ENCODE data around the gene PCDHA6. TPM values are rescaled to one million over a fixed set of nuclear protein-coding genes. Genes with fewer than 3 reads are reported as not detected.
"Not testable (repeated sequence)": the region's sequence is repeated elsewhere in the genome, so short reads cannot be mapped to it uniquely, and the experiment has no call there.

Gene PCDHA6
- total RNA-seq, 4 donors from 2014 or later = 0.13 to 0.49 TPM; not detected in 2

DNA sequence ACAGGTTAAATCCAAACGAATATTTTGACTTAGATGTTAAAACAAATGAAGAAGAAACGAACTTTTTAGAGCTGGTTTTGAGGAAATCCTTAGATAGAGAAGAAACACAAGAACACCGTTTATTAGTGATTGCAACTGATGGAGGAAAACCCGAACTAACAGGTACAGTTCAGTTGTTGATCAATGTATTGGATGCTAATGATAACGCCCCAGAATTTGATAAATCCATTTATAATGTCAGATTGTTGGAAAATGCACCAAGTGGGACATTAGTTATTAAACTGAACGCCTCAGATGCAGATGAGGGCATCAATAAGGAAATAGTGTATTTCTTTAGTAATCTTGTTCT is 5.5 kb upstream of the PCDHA6 start:
- no peak for DNase-seq (ENCODE audit: low spot score in 2 of 2)
- no peak overlapping the region for H3K4me3 ChIP-seq (ENCODE audit: low read depth, poor library complexity, severe bottlenecking)
- WGBS, 2 donors = 25 to 26% methylated on average over 6 of the region's 6 CpGs
- TF ChIP-seq CTCF (IDR thresholded peaks at IDR 0.05) (no peak), POLR2A (IDR thresholded peaks at IDR 0.05) (no peak)
- intact Hi-C loops (cut with DNase I; ENCODE audit: low total_unique reads) = no loop called here

DNA sequence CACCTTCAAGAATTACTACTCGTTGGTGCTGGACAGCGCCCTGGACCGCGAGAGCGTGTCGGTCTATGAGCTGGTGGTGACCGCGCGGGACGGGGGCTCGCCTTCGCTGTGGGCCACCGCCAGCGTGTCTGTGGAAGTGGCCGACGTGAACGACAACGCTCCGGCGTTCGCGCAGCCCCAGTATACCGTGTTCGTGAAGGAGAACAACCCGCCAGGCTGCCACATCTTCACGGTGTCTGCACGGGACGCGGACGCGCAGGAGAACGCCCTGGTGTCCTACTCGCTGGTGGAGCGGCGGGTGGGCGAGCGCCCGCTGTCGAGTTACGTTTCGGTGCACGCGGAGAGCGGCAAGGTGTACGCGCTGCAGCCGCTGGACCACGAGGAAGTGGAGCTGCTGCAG is 4.8 kb upstream of the PCDHA6 start:
- intact Hi-C loops (cut with DNase I; ENCODE audit: low total_unique reads); DNase-seq (ENCODE audit: low spot score in 2 of 2); H3K4me3 ChIP-seq (ENCODE audit: low read depth, poor library complexity, severe bottlenecking): not testable (repeated sequence)
- 62 to 63% methylated on average over 38 to 47 of the region's 48 CpGs for WGBS, 2 donors

DNA sequence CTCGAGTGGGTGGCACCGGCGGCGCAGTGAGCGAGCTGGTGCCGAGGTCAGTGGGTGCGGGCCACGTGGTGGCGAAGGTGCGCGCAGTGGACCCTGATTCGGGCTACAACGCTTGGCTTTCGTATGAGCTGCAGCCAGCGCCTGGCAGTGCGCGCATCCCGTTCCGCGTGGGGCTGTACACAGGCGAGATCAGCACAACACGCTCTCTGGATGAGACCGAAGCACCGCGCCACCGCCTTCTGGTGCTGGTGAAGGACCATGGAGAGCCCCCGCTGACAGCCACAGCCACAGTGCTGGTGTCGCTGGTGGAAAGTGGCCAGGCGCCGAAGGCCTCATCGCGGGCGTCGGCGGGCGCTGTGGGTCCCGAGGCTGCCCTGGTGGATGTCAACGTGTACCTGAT is 4.3 kb upstream of the PCDHA6 start:
- no peak for DNase-seq (ENCODE audit: low spot score in 2 of 2)
- H3K4me3 ChIP-seq (ENCODE audit: low read depth, poor library complexity, severe bottlenecking) = no peak overlapping the region
- intact Hi-C loops (cut with DNase I; ENCODE audit: low total_unique reads) = no loop called here
- TF ChIP-seq POLR2A (IDR thresholded peaks at IDR 0.05) (no peak), CTCF (IDR thresholded peaks at IDR 0.05) (no peak)
- WGBS, 2 donors = 64 to 68% methylated on average over 5 to 32 of the region's 38 CpGs

DNA sequence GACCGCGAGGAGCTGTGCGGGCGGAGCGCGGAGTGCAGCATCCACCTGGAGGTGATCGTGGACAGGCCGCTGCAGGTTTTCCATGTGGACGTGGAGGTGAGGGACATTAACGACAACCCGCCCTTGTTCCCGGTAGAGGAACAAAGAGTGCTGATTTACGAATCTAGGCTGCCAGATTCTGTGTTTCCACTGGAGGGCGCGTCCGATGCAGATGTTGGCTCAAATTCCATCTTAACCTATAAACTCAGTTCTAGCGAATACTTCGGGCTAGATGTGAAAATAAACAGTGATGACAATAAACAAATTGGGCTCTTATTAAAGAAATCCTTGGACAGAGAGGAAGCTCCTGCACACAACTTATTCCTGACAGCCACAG is 590 bp downstream of the PCDHA6 start:
- H3K4me3 ChIP-seq (ENCODE audit: low read depth, poor library complexity, severe bottlenecking) = no peak overlapping the region
- DNase-seq (ENCODE audit: low spot score in 2 of 2) = no peak
- intact Hi-C loops (cut with DNase I; ENCODE audit: low total_unique reads) = no loop called here
- WGBS, 2 donors = 27 to 29% methylated on average over 18 of the region's 18 CpGs
- TF ChIP-seq POLR2A (IDR thresholded peaks at IDR 0.05) (no peak), CTCF (IDR thresholded peaks at IDR 0.05) (no peak)

DNA sequence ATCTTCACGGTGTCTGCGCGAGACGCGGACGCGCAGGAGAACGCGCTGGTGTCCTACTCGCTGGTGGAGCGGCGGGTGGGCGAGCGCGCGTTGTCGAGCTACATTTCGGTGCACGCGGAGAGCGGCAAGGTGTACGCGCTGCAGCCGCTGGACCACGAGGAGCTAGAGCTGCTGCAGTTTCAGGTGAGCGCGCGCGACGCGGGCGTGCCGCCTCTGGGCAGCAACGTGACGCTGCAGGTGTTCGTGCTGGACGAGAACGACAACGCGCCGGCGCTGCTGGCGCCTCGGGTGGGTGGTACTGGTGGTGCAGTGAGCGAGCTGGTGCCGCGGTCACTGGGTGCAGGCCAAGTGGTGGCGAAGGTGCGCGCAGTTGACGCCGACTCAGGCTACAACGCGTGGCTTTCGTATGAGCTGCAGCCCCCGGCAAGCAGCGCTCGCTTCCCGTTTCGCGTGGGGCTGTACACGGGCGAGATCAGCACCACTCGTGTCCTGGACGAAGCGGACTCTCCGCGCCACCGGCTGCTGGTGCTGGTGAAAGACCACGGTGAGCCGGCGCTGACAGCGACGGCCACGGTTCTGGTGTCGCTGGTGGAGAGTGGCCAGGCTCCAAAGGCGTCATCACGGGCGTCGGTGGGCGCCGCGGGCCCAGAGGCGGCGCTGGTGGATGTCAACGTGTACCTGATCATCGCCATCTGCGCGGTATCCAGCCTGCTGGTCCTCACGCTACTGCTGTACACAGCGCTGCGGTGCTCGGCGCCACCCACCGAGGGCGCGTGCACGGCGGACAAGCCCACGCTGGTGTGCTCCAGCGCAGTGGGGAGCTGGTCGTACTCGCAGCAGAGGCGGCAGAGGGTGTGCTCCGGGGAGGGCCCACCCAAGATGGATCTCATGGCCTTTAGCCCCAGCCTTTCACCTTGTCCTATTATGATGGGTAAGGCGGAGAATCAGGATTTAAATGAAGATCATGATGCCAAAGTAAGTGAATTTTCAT is 2.0 kb downstream of the PCDHA6 start:
- intact Hi-C loops (cut with DNase I; ENCODE audit: low total_unique reads); DNase-seq (ENCODE audit: low spot score in 2 of 2); H3K4me3 ChIP-seq (ENCODE audit: low read depth, poor library complexity, severe bottlenecking): not testable (repeated sequence)
- 49 to 53% methylated on average over 55 to 77 of the region's 106 CpGs for WGBS, 2 donors

DNA sequence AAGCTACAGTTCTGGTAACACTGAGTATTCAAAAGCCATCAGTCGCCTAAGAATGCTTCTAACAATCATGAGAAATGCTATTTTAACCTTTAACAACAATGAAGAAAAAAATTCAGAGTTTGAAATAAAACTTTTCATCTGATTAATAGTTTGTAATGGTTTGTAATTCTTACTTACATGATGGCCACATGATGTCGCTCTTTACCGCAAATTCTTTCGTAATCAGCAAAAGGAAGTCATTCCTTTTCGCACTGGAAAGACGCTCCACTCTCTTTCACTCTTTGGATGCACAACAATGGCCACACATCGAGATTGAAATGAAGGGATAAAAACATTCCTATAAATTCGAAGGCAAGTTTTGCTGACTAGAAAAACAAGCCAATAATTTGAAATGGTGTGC is 6.2 kb downstream of the PCDHA6 start, which contains the start of gene PCDHA7:
TSS of gene PCDHA7 (plus strand) at position 277 of the 400 bp plus-strand sequence. CDS start at position 392, 115 bp downstream.
- TF ChIP-seq CTCF (IDR thresholded peaks at IDR 0.05) (no peak), POLR2A (IDR thresholded peaks at IDR 0.05) (no peak)
- intact Hi-C loops (cut with DNase I; ENCODE audit: low total_unique reads) = no loop called here
- H3K4me3 ChIP-seq (ENCODE audit: low read depth, poor library complexity, severe bottlenecking) = no peak within 1 kb of the TSS
- no peak for DNase-seq (ENCODE audit: low spot score in 2 of 2)
- 11 to 19% methylated on average over 8 of the region's 8 CpGs for WGBS, 2 donors

GRCh38 chr5:140834439-140835008 is 6.8 kb downstream of the PCDHA6 start:
- DNase-seq (ENCODE audit: low spot score in 2 of 2); H3K4me3 ChIP-seq (ENCODE audit: low read depth, poor library complexity, severe bottlenecking); intact Hi-C loops (cut with DNase I; ENCODE audit: low total_unique reads): not testable (repeated sequence)
- 26 to 31% methylated on average over 26 to 28 of the region's 38 CpGs for WGBS, 2 donors

All from lower leg skin (tissue), 4 donors.